Endothelial cell of umbilical vein (primary cell): ENCODE measurements around the gene SNX30.

ENCODE experiments used
- CTCF ChIP-seq, 2 donors: IDR thresholded peaks; 1 replicate in 1 of 2; 2 replicates in 1 of 2; pipeline ENCODE4 v1.5.1; 2011; ENCODE audit warnings: low read length in 2 of 2, mild to moderate bottlenecking in 2 of 2, moderate library complexity in 2 of 2, control low read depth in 1 of 2, inconsistent platforms in 1 of 2, low read depth in 1 of 2; ENCODE audit not compliant: insufficient read depth in 1 of 2; ENCODE audit errors: extremely low read depth in 1 of 2
- EZH2 ChIP-seq: IDR thresholded peaks from 2 replicates; pipeline ENCODE4 v1.6.1; 2012; ENCODE audit warnings: borderline replicate concordance, low read depth, mild to moderate bottlenecking, moderate library complexity, low read length, inconsistent platforms; ENCODE audit not compliant: severe bottlenecking
- GATA2 ChIP-seq: IDR thresholded peaks from 2 replicates; pipeline ENCODE4 v1.7.0; 2011; ENCODE audit warnings: low read depth, mild to moderate bottlenecking, moderate library complexity, mixed read lengths, low read length; ENCODE audit not compliant: insufficient read length, insufficient read depth
- JUN ChIP-seq: IDR thresholded peaks from 2 replicates; pipeline ENCODE4 v1.6.1; 2011; ENCODE audit warnings: borderline replicate concordance, low read depth; ENCODE audit not compliant: insufficient read length, insufficient read depth
- POLR2A ChIP-seq: IDR thresholded peaks from 2 replicates; pipeline ENCODE4 v1.6.1; 2012; ENCODE audit warnings: low read depth, mild to moderate bottlenecking, control low read depth, low read length
- POLR2AphosphoS5 ChIP-seq: IDR thresholded peaks from 2 replicates; pipeline ENCODE4 v1.6.1; 2012; ENCODE audit warnings: low read depth, mild to moderate bottlenecking, control low read depth, low read length, moderate library complexity; ENCODE audit not compliant: insufficient read depth

DNA sequence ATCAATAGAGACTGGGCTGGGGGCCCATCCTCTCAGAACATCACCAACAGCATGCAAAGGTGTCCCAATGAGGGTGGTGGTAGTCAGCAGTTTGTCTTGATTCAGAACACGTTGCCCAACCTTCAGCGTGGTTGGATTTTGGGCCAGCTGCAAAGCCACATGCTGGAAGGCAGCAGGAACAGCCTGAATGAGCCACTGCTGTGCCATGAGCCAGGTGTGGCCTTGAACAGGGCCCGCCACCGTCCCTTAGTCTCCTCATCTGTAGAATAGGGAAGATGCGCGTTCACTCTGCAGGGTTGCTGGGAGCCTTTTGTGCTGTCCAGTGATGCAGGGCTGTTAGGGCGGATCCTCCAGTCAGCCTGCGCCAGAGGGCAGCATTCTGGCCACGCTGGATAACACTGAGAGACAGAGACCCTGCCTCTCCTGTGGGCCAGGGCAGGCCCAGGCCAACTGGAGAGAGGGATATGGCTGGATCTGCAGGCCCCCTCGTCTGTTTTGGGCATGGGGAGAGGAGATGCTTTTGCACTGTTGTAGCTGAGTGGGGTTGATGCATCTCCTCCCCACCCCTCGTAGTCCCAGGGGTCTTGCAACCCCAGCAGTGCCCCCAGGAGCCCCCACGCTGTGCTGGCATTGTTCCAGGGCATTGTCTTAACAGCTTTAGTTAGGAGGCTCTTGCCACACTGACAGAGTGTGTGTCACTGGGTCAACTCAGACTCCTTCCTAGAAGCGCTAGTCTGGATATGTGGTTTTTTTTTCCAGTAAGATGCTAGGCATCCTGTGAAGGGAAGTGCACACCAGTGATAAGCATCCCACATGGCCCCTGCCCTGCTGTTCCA lies 98.0 kb downstream of the SNX30 start:
- TF ChIP-seq CTCF (IDR thresholded peaks at IDR 0.05; ENCODE audit: extremely low read depth in 1 of 2, insufficient read depth in 1 of 2, low read depth in 1 of 2, low read length in 2 of 2) (no peak), EZH2 (no peak), POLR2A (no peak), JUN (no peak), POLR2AphosphoS5 (no peak), GATA2 (no peak)
